GM21576 (cell line): ENCODE results near the gene CST9L.

Experiments used
- ATAC-seq: cut with Tn5 transposase; IDR thresholded peaks from one replicate; pipeline ENCODE4 v1.9.1; 2021; ENCODE audit warnings: mild to moderate bottlenecking, moderate library complexity; ENCODE audit not compliant: unreplicated experiment

The CST9L gene

DNA sequence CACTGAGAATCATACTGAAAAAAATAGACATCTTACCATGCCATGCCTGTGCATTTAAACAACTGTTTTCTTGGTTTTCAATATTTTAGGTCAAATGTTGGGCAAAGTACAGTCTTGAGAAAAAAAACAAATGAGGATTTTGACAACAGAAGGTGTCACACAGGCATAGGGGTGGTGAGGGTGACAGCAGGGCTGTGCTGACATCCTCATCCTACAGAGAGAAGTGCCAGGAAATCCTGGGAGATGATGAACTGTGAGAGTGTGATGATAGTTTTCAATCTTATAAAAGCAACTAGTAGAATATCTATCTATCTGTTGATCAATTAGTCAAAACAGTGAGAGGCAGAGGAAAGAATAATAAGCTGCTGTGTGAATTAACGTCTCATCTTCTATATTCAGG lies 53.4 kb downstream of the CST9L start:
- ATAC-seq, result no peak
